ENCODE results near the gene MTMR10. TPM values are rescaled to one million over a fixed set of nuclear protein-coding genes. Genes with fewer than 3 reads are reported as not detected.

MTMR10 gene
- total and polyA plus RNA-seq, 9 donors: 14.1 to 35.8 (median 23.4) TPM

DNA sequence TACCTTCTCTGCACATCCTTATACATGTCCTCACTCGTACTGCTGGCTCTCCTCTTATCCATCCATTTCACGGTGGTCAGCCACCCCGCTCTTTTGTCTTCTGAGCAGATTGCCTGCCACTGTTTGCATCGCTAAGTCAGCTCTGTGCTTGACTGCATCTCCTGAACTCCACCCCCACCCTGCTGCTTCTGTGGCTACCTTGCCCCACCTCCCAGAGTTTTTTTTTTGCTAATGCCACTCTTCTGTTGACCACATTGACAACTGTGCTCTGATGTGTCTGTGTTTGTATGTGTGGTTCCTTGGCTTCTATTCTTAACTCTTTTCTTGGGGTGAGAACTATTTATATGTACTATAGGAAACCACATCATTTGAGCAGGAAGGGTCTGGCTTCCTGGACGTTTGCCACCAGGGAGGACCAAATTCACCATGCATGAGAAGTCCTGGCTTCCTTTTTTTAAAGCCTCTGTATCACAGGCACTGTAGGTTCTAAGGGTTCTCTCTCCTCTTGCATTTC is 12.8 kb upstream of the MTMR10 start:
- TF ChIP-seq EP300 (IDR thresholded peaks at IDR 0.05): no peak
- no peak for TF ChIP-seq POLR2A (IDR thresholded peaks at IDR 0.05)
- TF ChIP-seq, protein P1, sequence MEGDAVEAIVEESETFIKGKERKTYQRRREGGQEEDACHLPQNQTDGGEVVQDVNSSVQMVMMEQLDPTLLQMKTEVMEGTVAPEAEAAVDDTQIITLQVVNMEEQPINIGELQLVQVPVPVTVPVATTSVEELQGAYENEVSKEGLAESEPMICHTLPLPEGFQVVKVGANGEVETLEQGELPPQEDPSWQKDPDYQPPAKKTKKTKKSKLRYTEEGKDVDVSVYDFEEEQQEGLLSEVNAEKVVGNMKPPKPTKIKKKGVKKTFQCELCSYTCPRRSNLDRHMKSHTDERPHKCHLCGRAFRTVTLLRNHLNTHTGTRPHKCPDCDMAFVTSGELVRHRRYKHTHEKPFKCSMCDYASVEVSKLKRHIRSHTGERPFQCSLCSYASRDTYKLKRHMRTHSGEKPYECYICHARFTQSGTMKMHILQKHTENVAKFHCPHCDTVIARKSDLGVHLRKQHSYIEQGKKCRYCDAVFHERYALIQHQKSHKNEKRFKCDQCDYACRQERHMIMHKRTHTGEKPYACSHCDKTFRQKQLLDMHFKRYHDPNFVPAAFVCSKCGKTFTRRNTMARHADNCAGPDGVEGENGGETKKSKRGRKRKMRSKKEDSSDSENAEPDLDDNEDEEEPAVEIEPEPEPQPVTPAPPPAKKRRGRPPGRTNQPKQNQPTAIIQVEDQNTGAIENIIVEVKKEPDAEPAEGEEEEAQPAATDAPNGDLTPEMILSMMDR (IDR thresholded peaks at IDR 0.05): no peak
- H3K36me3 ChIP-seq: no peaks in the 10 kb centered on the region
- no peaks in the 10 kb centered on the region for H3K9me3 ChIP-seq
- no peak overlapping the region for H3K27ac ChIP-seq
- intact Hi-C loops (cut with DNase I): loop anchor here in 1 of 4 donors (10.0 kb wide), 1 partner anchor 81 kb away; no protein-coding TSS in a partner anchor
- no peak overlapping the region for H3K4me3 ChIP-seq
- 49 to 51% (median 50%) methylated on average over 5 of the region's 5 CpGs for WGBS, 3 donors
- no peak for DNase-seq
- H3K27me3 ChIP-seq: no peaks in the 10 kb centered on the region
- no peaks in the 10 kb centered on the region for H3K4me1 ChIP-seq (ENCODE audit: insufficient read depth)

GRCh38 chr15:31001702-31002101 is 10.3 kb upstream of the MTMR10 start:
- H3K4me1 ChIP-seq (ENCODE audit: insufficient read depth): no peaks in the 10 kb centered on the region
- H3K27me3 ChIP-seq: no peaks in the 10 kb centered on the region
- TF ChIP-seq EP300 (IDR thresholded peaks at IDR 0.05): no peak
- TF ChIP-seq, protein P1 (IDR thresholded peaks at IDR 0.05): no peak
- no peak for TF ChIP-seq POLR2A (IDR thresholded peaks at IDR 0.05)
- no peaks in the 10 kb centered on the region for H3K36me3 ChIP-seq
- H3K4me3 ChIP-seq: no peak overlapping the region
- H3K27ac ChIP-seq: no peak overlapping the region
- WGBS, 3 donors: 94 to 95% (median 94%) methylated on average over 3 of the region's 3 CpGs
- no peaks in the 10 kb centered on the region for H3K9me3 ChIP-seq
- no peak for DNase-seq
- intact Hi-C loops (cut with DNase I): loop anchor here in 1 of 4 donors (10.0 kb wide), 1 partner anchor 83 kb away; no protein-coding TSS in a partner anchor

GRCh38 chr15:30999729-31000128 is 8.3 kb upstream of the MTMR10 start:
- intact Hi-C loops (cut with DNase I): loop anchor here in 1 of 4 donors (10.0 kb wide), 1 partner anchor 85 kb away; no protein-coding TSS in a partner anchor
- 80 to 86% (median 83%) methylated on average over 3 of the region's 3 CpGs for WGBS, 3 donors
- no peaks in the 10 kb centered on the region for H3K9me3 ChIP-seq
- H3K36me3 ChIP-seq: no peaks in the 10 kb centered on the region
- no peak overlapping the region for H3K4me3 ChIP-seq
- no peak for TF ChIP-seq POLR2A (IDR thresholded peaks at IDR 0.05)
- TF ChIP-seq, protein P1 (IDR thresholded peaks at IDR 0.05): no peak
- no peak for TF ChIP-seq EP300 (IDR thresholded peaks at IDR 0.05)
- H3K4me1 ChIP-seq (ENCODE audit: insufficient read depth): no peaks in the 10 kb centered on the region
- no peaks in the 10 kb centered on the region for H3K27me3 ChIP-seq
- DNase-seq: no peak
- no peak overlapping the region for H3K27ac ChIP-seq

DNA sequence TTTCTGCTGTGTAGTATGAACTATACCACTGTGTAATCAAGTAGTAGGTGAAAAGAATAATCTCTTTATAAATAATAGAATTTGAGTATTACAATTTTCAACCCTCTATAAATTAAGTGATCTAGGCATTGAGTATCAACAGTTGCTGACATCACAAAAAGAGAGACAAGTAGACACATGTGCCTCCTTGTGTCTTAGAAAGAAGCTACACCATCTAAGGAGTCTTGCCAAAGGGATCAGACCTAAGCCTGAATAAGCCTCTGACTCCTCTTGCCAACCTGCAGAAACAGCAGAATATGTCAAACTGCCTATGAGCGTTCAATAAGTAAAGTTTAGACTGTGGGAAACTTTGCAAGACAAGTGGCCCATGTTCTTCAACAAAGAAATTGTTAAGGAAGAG is 5.8 kb upstream of the MTMR10 start:
- Histone ChIP-seq H3K4me3 (no peak overlapping the region), H3K27me3 (no peaks in the 10 kb centered on the region), H3K9me3 (no peaks in the 10 kb centered on the region), H3K27ac (no peak overlapping the region), H3K4me1 (ENCODE audit: insufficient read depth) (no peaks in the 10 kb centered on the region), H3K36me3 (no peaks in the 10 kb centered on the region)
- TF ChIP-seq POLR2A (IDR thresholded peaks at IDR 0.05) (no peak), EP300 (IDR thresholded peaks at IDR 0.05) (no peak)
- TF ChIP-seq, protein P1 (IDR thresholded peaks at IDR 0.05): no peak
- no peak for DNase-seq
- WGBS, 3 donors: 84 to 94% (median 94%) methylated on average over 1 of the region's 1 CpG
- intact Hi-C loops (cut with DNase I): no loop called here

Measured in ovary (tissue), 9 donors.